PC-9 (cell line): ENCODE results near the gene COL23A1. TPM values are rescaled to one million over a fixed set of nuclear protein-coding genes. Genes with fewer than 3 reads are reported as not detected.

Experiments
- BruUV-seq: library from RNA; stranded (reverse); fragments of 400-500 nt; replicated peaks from 2 replicates; lab custom pipeline; 2021; lab: Mats Ljungman, UMichigan
- CTCF ChIA-PET: fragments of 300-600 bp; sonication (Branson Sonifier 250); formaldehyde crosslinking; loops from one replicate; lab custom pipeline; 2022; ENCODE audit warnings: antibody characterized with exemption; lab: Charles Lee
- POLR2A ChIA-PET: fragments of 300-600 bp; sonication (Branson Sonifier 250); formaldehyde crosslinking; loops from one replicate; lab custom pipeline; 2022; ENCODE audit warnings: antibody characterized with exemption; ENCODE audit not compliant: unreplicated experiment; lab: Charles Lee
- DNase-seq, 2 experiments: peaks; one replicate each; pipeline versions ENCODE4 v3.0.0 to v3.0.0-alpha.2; 2015 to 2022; ENCODE audit warnings: mixed read lengths in 1 of 2
- H2AFZ ChIP-seq: fragments of 200-600 bp; sonication (generic); 2 replicates; pipeline ENCODE4 v1.8.1; 2017; ENCODE audit warnings: antibody characterized with exemption
- H3F3A ChIP-seq: fragments of 200-600 bp; sonication (generic); 2 replicates; pipeline ENCODE4 v1.8.1; 2017; ENCODE audit warnings: antibody characterized with exemption, mild to moderate bottlenecking, low read depth; ENCODE audit not compliant: insufficient read depth
- H3K27ac ChIP-seq: fragments of 200-600 bp; sonication (generic); 2 replicates; pipeline ENCODE4 v1.6.1; 2016; ENCODE audit warnings: mixed run types
- H3K27me3 ChIP-seq: fragments of 200-600 bp; sonication (generic); 2 replicates; pipeline ENCODE4 v1.6.1; 2016; ENCODE audit warnings: low read depth, mixed run types; ENCODE audit not compliant: insufficient read depth
- H3K36me3 ChIP-seq: fragments of 200-600 bp; sonication (generic); 2 replicates; pipeline ENCODE4 v1.6.1; 2016; ENCODE audit warnings: low read depth, mixed run types
- H3K4me1 ChIP-seq: fragments of 200-600 bp; sonication (generic); replicated peaks from 2 replicates; pipeline ENCODE4 v1.6.1; 2016; ENCODE audit warnings: mixed run types; ENCODE audit not compliant: insufficient read depth
- H3K4me2 ChIP-seq: fragments of 200-600 bp; sonication (generic); 2 replicates; pipeline ENCODE4 v1.6.1; 2017; ENCODE audit warnings: mixed run types
- H3K4me3 ChIP-seq: fragments of 200-600 bp; sonication (generic); 2 replicates; pipeline ENCODE4 v1.6.1; 2016; ENCODE audit warnings: mixed run types
- H3K79me2 ChIP-seq: fragments of 200-600 bp; sonication (generic); 2 replicates; pipeline ENCODE4 v1.6.1; 2017; ENCODE audit warnings: low read depth, mixed run types
- H3K9me2 ChIP-seq: fragments of 200-600 bp; sonication (generic); 2 replicates; pipeline ENCODE4 v1.8.1; 2017; ENCODE audit warnings: mild to moderate bottlenecking; ENCODE audit not compliant: insufficient read depth
- H3K9me3 ChIP-seq: fragments of 200-600 bp; sonication (generic); 2 replicates; pipeline ENCODE4 v1.8.1; 2016; ENCODE audit warnings: low read depth; ENCODE audit not compliant: insufficient read depth
- H4K20me1 ChIP-seq: fragments of 200-600 bp; sonication (generic); 2 replicates; pipeline ENCODE4 v1.8.1; 2017; ENCODE audit not compliant: insufficient read depth
- EZH2 ChIP-seq: fragments of 200-600 bp; sonication (generic); IDR thresholded peaks from 2 replicates; pipeline ENCODE4 v1.8.0; 2017; ENCODE audit warnings: antibody characterized with exemption, low read depth
- intact Hi-C: fragments of 100-400 bp; cut with micrococcal nuclease; formaldehyde crosslinking; loops from one replicate; pipeline ENCODE4 v1.10.0; 2022; ENCODE audit not compliant: unreplicated experiment
- total RNA-seq: library from RNA; stranded (reverse); gene quantifications from 2 replicates; pipeline ENCODE4 v1.2.3, GENCODE V29; 2021
- TF ChIP-seq, protein P1 (sequence below): fragments of 200-600 bp; sonication (generic); conservative IDR thresholded peaks from 2 replicates; pipeline ENCODE4 v1.6.1; 2017; ENCODE audit warnings: mixed run types, antibody characterized with exemption, mild to moderate bottlenecking, moderate library complexity

Gene COL23A1
- total RNA-seq, 1 experiment from 2014 or later, result not detected

GRCh38 chr5:178191661-178192060 is 398.5 kb downstream of the COL23A1 start:
- H3K4me1 ChIP-seq, result peaks cover 10% of the 10 kb centered on the region
- H4K20me1 ChIP-seq, result no peaks in the 10 kb centered on the region
- peaks cover 17% of the 10 kb centered on the region for H3K27me3 ChIP-seq
- no peak overlapping the region for H3K4me2 ChIP-seq
- CTCF ChIA-PET, result interaction anchor here (0.6 kb wide), 1 partner anchor 33 kb away, joined by 3 read pairs; no protein-coding TSS in a partner anchor
- POLR2A ChIA-PET, result no interaction called here
- no peak overlapping the region for H3K4me3 ChIP-seq
- H3K9me3 ChIP-seq, result no peaks in the 10 kb centered on the region
- H3K27ac ChIP-seq, result no peak overlapping the region
- no peaks in the 10 kb centered on the region for H3K36me3 ChIP-seq
- H3F3A ChIP-seq, result peaks cover 11% of the 10 kb centered on the region; the same call in 1 of the 2 replicates
- H3K79me2 ChIP-seq, result no peaks in the 10 kb centered on the region
- DNase-seq, result no peak
- TF ChIP-seq, protein P1, sequence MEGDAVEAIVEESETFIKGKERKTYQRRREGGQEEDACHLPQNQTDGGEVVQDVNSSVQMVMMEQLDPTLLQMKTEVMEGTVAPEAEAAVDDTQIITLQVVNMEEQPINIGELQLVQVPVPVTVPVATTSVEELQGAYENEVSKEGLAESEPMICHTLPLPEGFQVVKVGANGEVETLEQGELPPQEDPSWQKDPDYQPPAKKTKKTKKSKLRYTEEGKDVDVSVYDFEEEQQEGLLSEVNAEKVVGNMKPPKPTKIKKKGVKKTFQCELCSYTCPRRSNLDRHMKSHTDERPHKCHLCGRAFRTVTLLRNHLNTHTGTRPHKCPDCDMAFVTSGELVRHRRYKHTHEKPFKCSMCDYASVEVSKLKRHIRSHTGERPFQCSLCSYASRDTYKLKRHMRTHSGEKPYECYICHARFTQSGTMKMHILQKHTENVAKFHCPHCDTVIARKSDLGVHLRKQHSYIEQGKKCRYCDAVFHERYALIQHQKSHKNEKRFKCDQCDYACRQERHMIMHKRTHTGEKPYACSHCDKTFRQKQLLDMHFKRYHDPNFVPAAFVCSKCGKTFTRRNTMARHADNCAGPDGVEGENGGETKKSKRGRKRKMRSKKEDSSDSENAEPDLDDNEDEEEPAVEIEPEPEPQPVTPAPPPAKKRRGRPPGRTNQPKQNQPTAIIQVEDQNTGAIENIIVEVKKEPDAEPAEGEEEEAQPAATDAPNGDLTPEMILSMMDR, result no peak
- no peak for TF ChIP-seq EZH2
- H3K9me2 ChIP-seq, result no peaks in the 10 kb centered on the region
- BruUV-seq, result no TSS peak
- H2AFZ ChIP-seq, result no peak overlapping the region
- intact Hi-C loops, result no loop called here

DNA sequence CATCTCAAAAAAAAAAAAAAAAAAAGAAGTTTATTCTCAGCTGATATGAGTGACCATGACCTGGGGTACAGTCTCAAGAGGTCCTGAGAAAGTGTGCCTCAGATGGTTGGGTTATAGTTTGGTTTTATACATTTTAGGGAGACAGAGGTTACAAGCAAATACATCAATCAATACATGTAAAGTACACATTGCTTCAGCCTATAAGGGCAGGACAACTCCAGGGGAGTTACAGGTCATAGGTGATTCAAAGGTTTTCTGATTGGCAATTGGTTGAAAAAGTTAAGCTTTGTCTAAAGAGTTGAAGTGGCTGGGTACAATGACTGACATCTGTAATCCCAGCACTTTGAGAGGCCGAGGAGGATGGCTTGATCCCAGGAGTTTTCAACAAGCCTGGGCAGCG is 400.8 kb downstream of the COL23A1 start:
- Histone ChIP-seq H3K9me2 (no peaks in the 10 kb centered on the region), H3K4me2 (no peak overlapping the region), H3F3A (peaks cover 15% of the 10 kb centered on the region; the same call in 1 of the 2 replicates), H3K4me1 (peaks cover 20% of the 10 kb centered on the region), H3K9me3 (no peaks in the 10 kb centered on the region), H3K79me2 (no peaks in the 10 kb centered on the region), H3K27me3 (peaks cover 10% of the 10 kb centered on the region), H3K27ac (no peak overlapping the region), H3K4me3 (no peak overlapping the region), H3K36me3 (no peaks in the 10 kb centered on the region), H4K20me1 (no peaks in the 10 kb centered on the region), H2AFZ (no peak overlapping the region)
- ChIA-PET CTCF (interaction anchor here (0.6 kb wide), 1 partner anchor 125 kb away, joined by 12 read pairs; no protein-coding TSS in a partner anchor), POLR2A (no interaction called here)
- intact Hi-C loops, result no loop called here
- TF ChIP-seq, protein P1, result no peak
- no peak for TF ChIP-seq EZH2
- no peak for DNase-seq
- BruUV-seq, result no TSS peak

Other genes starting within 250 kb of the COL23A1 start
- gene CLK4, start 36.7 kb upstream of the COL23A1 start, total RNA-seq, result 25.0 and 29.7 TPM in 2 replicates
- 12.1 and 14.2 TPM in 2 replicates for gene ZNF354A, start 140.3 kb upstream of the COL23A1 start, total RNA-seq